ENCODE data around the gene GPR132. TPM values are rescaled to one million over a fixed set of nuclear protein-coding genes. Genes with fewer than 3 reads are reported as not detected.
A peak's percentile ranks its signal among the peaks of the same experiment; 100 is the strongest.

The GPR132 gene
- polyA plus RNA-seq, 1 donor (not counting 4 experiments of a cell fraction or from before 2014, with no cell fraction given): not detected

GRCh38 chr14:105098316-105098715 lies 33.1 kb upstream of the GPR132 start:
- no peak overlapping the region for H3K4me2 ChIP-seq (ENCODE audit: control insufficient read depth, extremely low read depth, insufficient read depth, low read depth, low read length)
- H3K79me2 ChIP-seq (ENCODE audit: control insufficient read depth, insufficient read depth, low read length): no peaks in the 10 kb centered on the region
- FAIRE-seq (no peak), DNase-seq (ENCODE audit: low read depth, low spot score) (no peak)
- H3K4me3 ChIP-seq (ENCODE audit: control insufficient read depth in 2 of 3, extremely low read depth in 1 of 3, insufficient read depth in 2 of 3, low read depth in 1 of 3, low read length in 3 of 3): no peak overlapping the region
- H4K20me1 ChIP-seq (ENCODE audit: control insufficient read depth, extremely low read depth, insufficient read depth, low read length): no peaks in the 10 kb centered on the region
- peaks cover 19% of the 10 kb centered on the region for H3K4me1 ChIP-seq (ENCODE audit: control insufficient read depth, extremely low read depth, insufficient read depth, low read length)
- no peaks in the 10 kb centered on the region for H3K27me3 ChIP-seq (ENCODE audit: control insufficient read depth, extremely low read depth, insufficient read depth, low read length)
- H3K27ac ChIP-seq (ENCODE audit: control insufficient read depth, insufficient read depth, low read length): no peak overlapping the region
- no peak for TF ChIP-seq CTCF (optimal IDR thresholded peaks at IDR 0.05 in 1 of 3, IDR thresholded peaks at IDR 0.05 in 1 of 3, conservative IDR thresholded peaks at IDR 0.05 in 1 of 3; ENCODE audit: extremely low read depth in 1 of 3, insufficient read depth in 2 of 3, low read length in 3 of 3)
- no peak for TF ChIP-seq EZH2 (IDR thresholded peaks at IDR 0.05; ENCODE audit: low read length)
- H3K36me3 ChIP-seq (ENCODE audit: control insufficient read depth in 2 of 2, extremely low read depth in 1 of 2, insufficient read depth in 2 of 2, low read length in 2 of 2): no peaks in the 10 kb centered on the region
- H3K9me1 ChIP-seq (ENCODE audit: control insufficient read depth, extremely low read depth, insufficient read depth, low read length): no peaks in the 10 kb centered on the region
- no peaks in the 10 kb centered on the region for H3K9me3 ChIP-seq (ENCODE audit: control insufficient read depth, low read depth, low read length)
- no peak overlapping the region for H3K9ac ChIP-seq (ENCODE audit: control insufficient read depth, extremely low read depth, insufficient read depth, low read length)
- H2AFZ ChIP-seq (ENCODE audit: control insufficient read depth, low read length): no peak overlapping the region
- dilution Hi-C loops (cut with MboI; ENCODE audit: extremely low pct_ligation_motif_present, low sequenced_read_pairs): no loop called here

- H3K27ac ChIP-seq (ENCODE audit: control insufficient read depth, insufficient read depth, low read length): peak overlapping the region; percentile 33
- dilution Hi-C loops (cut with MboI; ENCODE audit: extremely low pct_ligation_motif_present, low sequenced_read_pairs): no loop called here
These were observed 32.5 kb upstream of the GPR132 start for GRCh38 chr14:105097794-105098127.

More at GRCh38 chr14:105097794-105098127, 32.5 kb upstream of the GPR132 start:
- H3K79me2 ChIP-seq (ENCODE audit: control insufficient read depth, insufficient read depth, low read length): no peaks in the 10 kb centered on the region
- no peaks in the 10 kb centered on the region for H4K20me1 ChIP-seq (ENCODE audit: control insufficient read depth, extremely low read depth, insufficient read depth, low read length)
- TF ChIP-seq CTCF (optimal IDR thresholded peaks at IDR 0.05 in 1 of 3, IDR thresholded peaks at IDR 0.05 in 1 of 3, conservative IDR thresholded peaks at IDR 0.05 in 1 of 3; ENCODE audit: extremely low read depth in 1 of 3, insufficient read depth in 2 of 3, low read length in 3 of 3) (no peak), EZH2 (IDR thresholded peaks at IDR 0.05; ENCODE audit: low read length) (no peak)
- DNase-seq (ENCODE audit: low read depth, low spot score): no peak
- peaks cover 21% of the 10 kb centered on the region for H3K4me1 ChIP-seq (ENCODE audit: control insufficient read depth, extremely low read depth, insufficient read depth, low read length)
- peak overlapping the region; percentile 68 for H2AFZ ChIP-seq (ENCODE audit: control insufficient read depth, low read length)
- H3K9me3 ChIP-seq (ENCODE audit: control insufficient read depth, low read depth, low read length): no peaks in the 10 kb centered on the region
- peak overlapping the region; percentile 64 for H3K4me2 ChIP-seq (ENCODE audit: control insufficient read depth, extremely low read depth, insufficient read depth, low read depth, low read length)
- no peak for FAIRE-seq
- H3K9me1 ChIP-seq (ENCODE audit: control insufficient read depth, extremely low read depth, insufficient read depth, low read length): no peaks in the 10 kb centered on the region
- no peaks in the 10 kb centered on the region for H3K36me3 ChIP-seq (ENCODE audit: control insufficient read depth in 2 of 2, extremely low read depth in 1 of 2, insufficient read depth in 2 of 2, low read length in 2 of 2)
- H3K9ac ChIP-seq (ENCODE audit: control insufficient read depth, extremely low read depth, insufficient read depth, low read length): no peak overlapping the region
- no peak overlapping the region for H3K4me3 ChIP-seq (ENCODE audit: control insufficient read depth in 2 of 3, extremely low read depth in 1 of 3, insufficient read depth in 2 of 3, low read depth in 1 of 3, low read length in 3 of 3)
- H3K27me3 ChIP-seq (ENCODE audit: control insufficient read depth, extremely low read depth, insufficient read depth, low read length): no peaks in the 10 kb centered on the region
